PC-3 (cell line): ENCODE results near the gene FICD. TPM values are rescaled to one million over a fixed set of nuclear protein-coding genes. Genes with fewer than 3 reads are reported as not detected.

Source experiments
- ATAC-seq: fragments of 200-7000 bp; cut with Tn5 transposase; 2 replicates; pipeline ENCODE4 v1.9.1; 2020; ENCODE audit warnings: mild to moderate bottlenecking, moderate library complexity
- BruUV-seq: library from RNA; stranded (reverse); fragments of 400-500 nt; replicated peaks from 2 replicates; lab custom pipeline; 2021; lab: Mats Ljungman, UMichigan
- CTCF ChIA-PET: fragments of 300-600 bp; sonication (Branson Sonifier 250); formaldehyde crosslinking; loops from one replicate; lab custom pipeline; 2022; ENCODE audit warnings: antibody characterized with exemption; lab: Charles Lee
- POLR2A ChIA-PET: fragments of 300-600 bp; sonication (Branson Sonifier 250); formaldehyde crosslinking; loops from one replicate; lab custom pipeline; 2022; ENCODE audit warnings: antibody characterized with exemption; ENCODE audit not compliant: unreplicated experiment; lab: Charles Lee
- DNase-seq: peaks from one replicate; pipeline ENCODE4 v3.0.0-alpha.2; 2015
- H2AFZ ChIP-seq: fragments of 300-600 bp; sonication (generic); 2 replicates; pipeline ENCODE4 v1.6.0; 2016; ENCODE audit warnings: antibody characterized with exemption, low read length
- H3F3A ChIP-seq: fragments of 300-600 bp; sonication (generic); one replicate; pipeline ENCODE4 v1.6.0; 2017; ENCODE audit warnings: antibody characterized with exemption, low read length, control low read depth, mild to moderate bottlenecking; ENCODE audit not compliant: unreplicated experiment
- H3K27ac ChIP-seq: fragments of 300-600 bp; sonication (generic); 2 replicates; pipeline ENCODE4 v1.5.1; 2016; ENCODE audit warnings: mild to moderate bottlenecking, low read length
- H3K27me3 ChIP-seq: fragments of 300-600 bp; sonication (generic); 2 replicates; pipeline ENCODE4 v1.6.1; 2016; ENCODE audit warnings: low read length, mixed read lengths
- H3K36me3 ChIP-seq: fragments of 300-600 bp; sonication (generic); 2 replicates; pipeline ENCODE4 v1.6.1; 2016; ENCODE audit warnings: low read depth, mixed run types, low read length, mixed read lengths
- H3K4me1 ChIP-seq: fragments of 300-600 bp; sonication (generic); 2 replicates; pipeline ENCODE4 v1.5.1; 2016; ENCODE audit warnings: low read length; ENCODE audit not compliant: insufficient read depth
- H3K4me2 ChIP-seq: fragments of 300-600 bp; sonication (generic); 2 replicates; pipeline ENCODE4 v1.6.0; 2016; ENCODE audit warnings: low read length
- H3K4me3 ChIP-seq: fragments of 300-600 bp; sonication (generic); 2 replicates; pipeline ENCODE4 v1.5.1; 2016; ENCODE audit warnings: mild to moderate bottlenecking, low read length, mixed read lengths
- H3K79me2 ChIP-seq: fragments of 300-600 bp; sonication (generic); 2 replicates; pipeline ENCODE4 v1.6.1; 2017; ENCODE audit warnings: low read length, mixed read lengths
- H3K9ac ChIP-seq: fragments of 300-600 bp; sonication (generic); 2 replicates; pipeline ENCODE4 v1.6.0; 2016; ENCODE audit warnings: mild to moderate bottlenecking, low read length
- H3K9me2 ChIP-seq: fragments of 300-600 bp; sonication (generic); replicated peaks from 2 replicates; pipeline ENCODE4 v1.6.1; 2016; ENCODE audit warnings: mixed run types, low read length, mixed read lengths
- H3K9me3 ChIP-seq: fragments of 300-600 bp; sonication (generic); 2 replicates; pipeline ENCODE4 v1.6.1; 2016; ENCODE audit warnings: low read length, mixed read lengths
- H4K20me1 ChIP-seq: fragments of 300-600 bp; sonication (generic); 2 replicates; pipeline ENCODE4 v1.6.1; 2016; ENCODE audit warnings: low read length, mixed read lengths
- CTCF ChIP-seq: fragments of 300-600 bp; sonication (generic); conservative IDR thresholded peaks from 2 replicates; pipeline ENCODE4 v1.5.1; 2017; ENCODE audit warnings: antibody characterized with exemption, low read depth, mild to moderate bottlenecking, low read length
- EZH2 ChIP-seq: fragments of 300-600 bp; sonication (generic); IDR thresholded peaks from one replicate; pipeline ENCODE4 v1.6.1; 2017; ENCODE audit warnings: antibody characterized with exemption, mild to moderate bottlenecking, low read length; ENCODE audit not compliant: unreplicated experiment
- EZH2phosphoT487 ChIP-seq: fragments of 300-600 bp; sonication (generic); IDR thresholded peaks from 2 replicates; pipeline ENCODE4 v1.6.1; 2018; ENCODE audit warnings: mild to moderate bottlenecking, antibody characterized with exemption, low read length, borderline replicate concordance
- intact Hi-C: fragments of 100-400 bp; cut with micrococcal nuclease; formaldehyde crosslinking; loops from 2 replicates; pipeline ENCODE4 v1.9.0; 2023
- total RNA-seq: library from RNA; depleted of rRNA; stranded (reverse); fragments of >200 nt; gene quantifications from 2 replicates; pipeline ENCODE4 v1.2.3, GENCODE V29; 2014

FICD gene
- total RNA-seq, 1 experiment from 2014 or later = 6.4 TPM

GRCh38 chr12:108511633-108512540 lies 3.2 kb upstream of the FICD start:
- H3K4me2 ChIP-seq = peak overlapping the region; percentile 45
- H3K9me2 ChIP-seq = no peaks in the 10 kb centered on the region
- BruUV-seq = no TSS peak
- no peaks in the 10 kb centered on the region for H3K9me3 ChIP-seq
- no peak for ATAC-seq
- no peaks in the 10 kb centered on the region for H4K20me1 ChIP-seq
- H3K27ac ChIP-seq = no peak overlapping the region
- H2AFZ ChIP-seq = peak overlapping the region; percentile 20
- DNase-seq = peak; percentile 85
- H3K79me2 ChIP-seq = peaks cover 11% of the 10 kb centered on the region
- CTCF ChIA-PET = interaction anchor here (0.5 to 1.0 kb wide), 5 partner anchors 27 to 836 kb away, joined by 3 to 8 read pairs (median 3); no protein-coding TSS in a partner anchor
- TF ChIP-seq EZH2phosphoT487 = no peak
- peak; percentile 96 for TF ChIP-seq CTCF
- H3F3A ChIP-seq = no peaks in the 10 kb centered on the region
- H3K4me3 ChIP-seq = peak overlapping the region; percentile 6; the same call in 1 of the 2 replicates
- intact Hi-C loops = loop anchor here (1.0 to 10.0 kb wide), 6 partner anchors 175 to 827 kb away; partner anchors contain the start of gene PWP1
- H3K4me1 ChIP-seq = peaks cover 15% of the 10 kb centered on the region; the same call in 1 of the 2 replicates
- POLR2A ChIA-PET = interaction anchor here (0.7 kb wide), 1 partner anchor 941 kb away, joined by 4 read pairs; no protein-coding TSS in a partner anchor
- H3K36me3 ChIP-seq = no peaks in the 10 kb centered on the region
- no peak overlapping the region for H3K9ac ChIP-seq
- H3K27me3 ChIP-seq = no peaks in the 10 kb centered on the region

GRCh38 chr12:108514468-108514972 lies 557 bp upstream of the FICD start:
- POLR2A ChIA-PET = interaction anchor here (0.6 to 0.9 kb wide), 2 partner anchors 32 to 33 kb away, joined by 4 read pairs; no protein-coding TSS in a partner anchor
- intact Hi-C loops = loop anchor here (2.0 to 10.0 kb wide), 4 partner anchors 32 to 830 kb away; partner anchors contain the start of gene PWP1
- DNase-seq (no peak), ATAC-seq (peak; percentile 6)
- H4K20me1 ChIP-seq = peaks cover 3% of the 10 kb centered on the region; the same call in 1 of the 2 replicates
- H3K36me3 ChIP-seq = peaks cover 17% of the 10 kb centered on the region; the same call in 1 of the 2 replicates
- H3K9me3 ChIP-seq = no peaks in the 10 kb centered on the region
- H3K79me2 ChIP-seq = peaks cover 11% of the 10 kb centered on the region
- H3K4me3 ChIP-seq = peak overlapping the region; percentile 90
- H3K4me2 ChIP-seq = peak overlapping the region; percentile 81
- H3K4me1 ChIP-seq = peaks cover 11% of the 10 kb centered on the region; the same call in 1 of the 2 replicates
- no peaks in the 10 kb centered on the region for H3F3A ChIP-seq
- TF ChIP-seq CTCF (no peak), EZH2 (no peak), EZH2phosphoT487 (no peak)
- peak overlapping the region; percentile 85 for H2AFZ ChIP-seq
- CTCF ChIA-PET = interaction anchor here (0.7 kb wide), 1 partner anchor 871 kb away, joined by 3 read pairs; no protein-coding TSS in a partner anchor
- no peaks in the 10 kb centered on the region for H3K27me3 ChIP-seq
- H3K9ac ChIP-seq = peak overlapping the region; percentile 5; the same call in 1 of the 2 replicates
- no peak overlapping the region for H3K27ac ChIP-seq
- H3K9me2 ChIP-seq = no peaks in the 10 kb centered on the region
- TSS peak; percentile 39 for BruUV-seq
